Prostate gland (tissue), 2 donors: ENCODE data around the gene CD48. TPM values are rescaled to one million over a fixed set of nuclear protein-coding genes. Genes with fewer than 3 reads are reported as not detected.

ENCODE experiments used
- DNase-seq: peaks from one replicate; pipeline ENCODE4 v3.0.0-alpha.2; 2019; ENCODE audit warnings: low spot score
- H3K27ac ChIP-seq, 2 donors: fragments of 200-600 bp; sonication (generic); 2 replicates each; pipeline ENCODE4 v1.5.1; 2017 to 2019
- H3K27me3 ChIP-seq: fragments of 200-600 bp; sonication (generic); replicated peaks from 2 replicates; pipeline ENCODE4 v1.5.1; 2019; ENCODE audit not compliant: insufficient read depth
- H3K36me3 ChIP-seq, 2 donors: fragments of 200-600 bp; sonication (generic); 1 replicate in 1 of 2; 2 replicates in 1 of 2; pipeline versions ENCODE4 v1.5.1 to v1.8.1; 2017 to 2019
- H3K4me1 ChIP-seq: fragments of 200-600 bp; sonication (generic); replicated peaks from 2 replicates; pipeline ENCODE4 v1.5.1; 2019
- H3K4me3 ChIP-seq, 2 donors: fragments of 200-600 bp; sonication (generic); 2 replicates each; pipeline ENCODE4 v1.5.1; 2017 to 2019
- H3K9me3 ChIP-seq: fragments of 200-600 bp; sonication (generic); 2 replicates; pipeline ENCODE4 v1.5.1; 2017
- POLR2A ChIP-seq: fragments of 450-650 bp; IDR thresholded peaks from one replicate; pipeline ENCODE4 v1.6.1; 2016; ENCODE audit warnings: antibody characterized with exemption, mild to moderate bottlenecking
- POLR2AphosphoS5 ChIP-seq: sonication (generic); formaldehyde crosslinking; IDR thresholded peaks from one replicate; pipeline ENCODE4 v1.6.1; 2017; ENCODE audit warnings: antibody characterized with exemption
- WGBS: methylation state at CpG from one replicate; pipeline ENCODE4 v1.1.5; 2018; 5-methylcytosine and 5-hydroxymethylcytosine counted together
- intact Hi-C: fragments of 100-400 bp; cut with DNase I; formaldehyde crosslinking; loops from one replicate; pipeline ENCODE4 v1.14.2; 2022
- total RNA-seq, 2 donors: library from RNA; depleted of rRNA; stranded (reverse); fragments of >200 nt; gene quantifications; one replicate each; pipeline ENCODE4 v1.1.0, GENCODE V29; 2016
- TF ChIP-seq, protein P1 (sequence below), 4 experiments: fragments of 200-600 bp in 2 of 4; fragments of 450-650 bp in 2 of 4; sonication (generic) in 2 of 4; IDR thresholded peaks; 1 replicate in 3 of 4; 2 replicates in 1 of 4; pipeline ENCODE4 v1.5.1; 2016 to 2019; ENCODE audit warnings: antibody characterized with exemption in 4 of 4, mild to moderate bottlenecking in 2 of 4, moderate library complexity in 2 of 4

Gene CD48
- total RNA-seq, 2 donors from 2014 or later, result 3.0 to 4.7 TPM

DNA sequence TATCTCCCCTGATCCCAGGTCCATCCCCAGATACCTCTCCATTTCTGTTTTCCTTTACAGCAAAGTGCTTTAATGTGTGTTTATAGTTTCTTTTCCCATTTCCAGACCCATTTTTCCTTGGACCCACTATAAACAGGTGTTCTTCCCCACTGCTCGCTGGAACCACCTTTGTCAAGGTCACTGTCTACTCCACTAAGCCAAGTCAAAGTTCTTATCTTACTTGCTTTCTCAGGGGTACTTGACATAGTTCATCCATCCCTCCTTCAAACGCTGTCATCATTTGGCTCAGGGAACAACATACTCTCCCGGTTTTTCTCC, 73.1 kb downstream of the CD48 start:
- H3K27ac ChIP-seq, result no peak overlapping the region
- H3K36me3 ChIP-seq, result no peaks in the 10 kb centered on the region
- no peak for TF ChIP-seq POLR2AphosphoS5
- TF ChIP-seq, protein P1, sequence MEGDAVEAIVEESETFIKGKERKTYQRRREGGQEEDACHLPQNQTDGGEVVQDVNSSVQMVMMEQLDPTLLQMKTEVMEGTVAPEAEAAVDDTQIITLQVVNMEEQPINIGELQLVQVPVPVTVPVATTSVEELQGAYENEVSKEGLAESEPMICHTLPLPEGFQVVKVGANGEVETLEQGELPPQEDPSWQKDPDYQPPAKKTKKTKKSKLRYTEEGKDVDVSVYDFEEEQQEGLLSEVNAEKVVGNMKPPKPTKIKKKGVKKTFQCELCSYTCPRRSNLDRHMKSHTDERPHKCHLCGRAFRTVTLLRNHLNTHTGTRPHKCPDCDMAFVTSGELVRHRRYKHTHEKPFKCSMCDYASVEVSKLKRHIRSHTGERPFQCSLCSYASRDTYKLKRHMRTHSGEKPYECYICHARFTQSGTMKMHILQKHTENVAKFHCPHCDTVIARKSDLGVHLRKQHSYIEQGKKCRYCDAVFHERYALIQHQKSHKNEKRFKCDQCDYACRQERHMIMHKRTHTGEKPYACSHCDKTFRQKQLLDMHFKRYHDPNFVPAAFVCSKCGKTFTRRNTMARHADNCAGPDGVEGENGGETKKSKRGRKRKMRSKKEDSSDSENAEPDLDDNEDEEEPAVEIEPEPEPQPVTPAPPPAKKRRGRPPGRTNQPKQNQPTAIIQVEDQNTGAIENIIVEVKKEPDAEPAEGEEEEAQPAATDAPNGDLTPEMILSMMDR (IDR thresholded peaks at IDR 0.05), result no peak
- no peak for TF ChIP-seq POLR2A
- H3K4me1 ChIP-seq, result no peaks in the 10 kb centered on the region
- whole genome bisulfite sequencing, result 60% methylated on average over 3 of the region's 3 CpGs
- intact Hi-C loops, result no loop called here
- H3K9me3 ChIP-seq, result no peaks in the 10 kb centered on the region
- no peak for DNase-seq
- no peaks in the 10 kb centered on the region for H3K27me3 ChIP-seq
- no peak overlapping the region for H3K4me3 ChIP-seq

DNA sequence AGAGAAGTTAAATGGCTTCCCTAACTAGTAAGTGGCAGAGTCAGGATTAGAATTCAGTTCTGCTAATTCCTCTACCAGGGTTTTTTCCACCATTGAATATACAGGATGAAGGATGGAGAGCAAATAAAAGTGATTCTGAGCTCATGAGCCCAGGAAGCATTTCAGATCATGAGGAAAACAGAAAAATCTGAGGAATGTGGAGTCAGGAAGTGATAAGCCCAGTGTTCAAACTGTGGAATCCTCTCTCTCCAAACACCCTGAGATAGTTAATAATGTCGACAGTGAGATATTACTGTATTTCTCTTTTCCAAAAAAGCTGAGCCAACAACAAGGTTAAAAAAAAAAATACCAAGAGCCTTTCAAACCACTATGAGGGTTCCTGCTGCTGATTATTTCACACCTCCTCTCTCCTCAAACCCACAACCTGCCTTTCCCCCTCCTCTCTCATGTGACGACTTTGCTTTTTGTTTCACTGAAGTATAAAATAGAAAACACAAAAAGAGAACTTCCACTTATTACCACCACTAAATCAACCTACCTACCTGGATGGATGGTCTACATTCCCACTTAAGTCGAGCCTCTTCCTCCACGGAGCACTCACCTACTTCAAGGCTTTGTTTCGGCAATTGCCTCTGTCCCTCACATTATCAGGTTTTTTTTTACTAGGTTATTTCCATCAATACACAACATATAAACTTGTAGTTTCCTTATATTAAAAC, 73.6 kb downstream of the CD48 start:
- WGBS, result 65% methylated on average over 5 of the region's 5 CpGs
- H3K4me3 ChIP-seq, result no peak overlapping the region
- H3K27me3 ChIP-seq, result no peaks in the 10 kb centered on the region
- intact Hi-C loops, result no loop called here
- TF ChIP-seq, protein P1 (IDR thresholded peaks at IDR 0.05), result no peak
- no peak for TF ChIP-seq POLR2A
- TF ChIP-seq POLR2AphosphoS5, result no peak
- DNase-seq, result no peak
- H3K36me3 ChIP-seq, result no peaks in the 10 kb centered on the region
- no peak overlapping the region for H3K27ac ChIP-seq
- no peaks in the 10 kb centered on the region for H3K4me1 ChIP-seq
- no peaks in the 10 kb centered on the region for H3K9me3 ChIP-seq

DNA sequence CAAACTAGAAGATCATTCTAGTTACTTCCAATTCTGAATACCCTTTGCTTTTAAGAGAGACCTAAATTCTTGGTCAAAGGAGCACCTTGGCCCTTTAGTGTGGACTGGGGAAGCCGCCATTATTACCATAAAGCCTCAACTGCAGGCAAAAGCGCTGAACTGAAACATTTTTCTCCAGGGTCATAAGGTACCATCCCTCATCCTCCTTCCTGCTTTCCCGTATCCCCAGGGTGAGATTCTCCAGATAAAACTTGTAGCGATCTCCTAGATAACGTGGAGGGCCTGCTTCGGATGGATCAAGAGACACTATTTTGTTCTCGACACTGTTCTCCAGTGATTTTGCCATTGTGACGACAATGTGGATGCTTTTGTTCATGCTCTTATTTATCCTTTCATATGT, 74.6 kb downstream of the CD48 start:
- Histone ChIP-seq H3K4me3 (no peak overlapping the region), H3K9me3 (no peaks in the 10 kb centered on the region), H3K27me3 (no peaks in the 10 kb centered on the region), H3K4me1 (no peaks in the 10 kb centered on the region), H3K27ac (no peak overlapping the region), H3K36me3 (no peaks in the 10 kb centered on the region)
- intact Hi-C loops, result no loop called here
- 91% methylated on average over 8 of the region's 8 CpGs for WGBS
- DNase-seq, result no peak
- TF ChIP-seq POLR2A (no peak), POLR2AphosphoS5 (no peak)
- TF ChIP-seq, protein P1 (IDR thresholded peaks at IDR 0.05), result no peak

DNA sequence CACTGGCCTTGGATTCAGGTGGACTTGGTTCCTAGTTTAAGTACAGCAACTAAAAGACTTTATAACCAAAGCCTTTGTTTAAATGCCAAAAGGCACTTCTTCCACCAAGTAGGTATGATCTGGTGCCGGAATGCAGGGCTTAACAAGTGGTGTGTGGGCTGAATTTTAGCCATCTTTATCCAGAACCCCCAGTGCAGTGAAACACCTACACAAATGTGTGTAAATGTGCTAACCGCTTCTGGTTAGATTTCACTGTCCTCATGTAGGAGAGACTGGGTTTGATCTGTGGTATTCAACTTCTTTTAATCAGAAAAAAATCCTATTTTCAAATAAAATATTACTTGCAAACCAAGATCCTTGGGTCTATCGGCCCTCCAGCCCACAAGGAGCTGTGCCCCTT, 75.1 kb downstream of the CD48 start:
- 85% methylated on average over 3 of the region's 3 CpGs for WGBS
- Histone ChIP-seq H3K27me3 (no peaks in the 10 kb centered on the region), H3K9me3 (no peaks in the 10 kb centered on the region), H3K4me1 (no peaks in the 10 kb centered on the region), H3K36me3 (no peaks in the 10 kb centered on the region), H3K4me3 (no peak overlapping the region), H3K27ac (no peak overlapping the region)
- DNase-seq, result no peak
- TF ChIP-seq, protein P1 (IDR thresholded peaks at IDR 0.05), result no peak
- TF ChIP-seq POLR2AphosphoS5 (no peak), POLR2A (no peak)
- intact Hi-C loops, result no loop called here

DNA sequence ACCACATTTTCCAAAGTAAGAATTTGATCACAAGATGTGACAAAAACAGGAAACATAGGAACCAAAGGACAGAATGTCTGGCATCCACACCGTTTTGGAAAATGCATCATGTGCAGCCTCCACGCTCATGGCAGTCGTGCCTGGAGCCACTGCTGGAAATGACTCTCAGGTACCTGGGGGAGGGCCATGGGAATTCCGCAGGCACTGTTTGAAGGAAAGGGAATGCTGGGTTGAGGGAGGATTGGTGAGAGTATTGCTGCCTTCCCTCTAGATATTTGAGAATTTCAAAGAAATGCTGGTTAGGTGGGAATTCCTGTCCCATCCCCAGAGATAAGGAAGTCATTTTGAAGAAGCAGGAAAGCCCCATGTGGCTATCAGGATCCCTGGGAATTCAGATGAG, 75.5 kb downstream of the CD48 start:
- DNase-seq, result no peak
- H3K4me1 ChIP-seq, result no peaks in the 10 kb centered on the region
- H3K27me3 ChIP-seq, result no peaks in the 10 kb centered on the region
- TF ChIP-seq, protein P1 (IDR thresholded peaks at IDR 0.05), result no peak
- TF ChIP-seq POLR2AphosphoS5, result no peak
- TF ChIP-seq POLR2A, result no peak
- intact Hi-C loops, result no loop called here
- H3K27ac ChIP-seq, result no peak overlapping the region
- no peak overlapping the region for H3K4me3 ChIP-seq
- WGBS, result 91% methylated on average over 4 of the region's 4 CpGs
- no peaks in the 10 kb centered on the region for H3K36me3 ChIP-seq
- H3K9me3 ChIP-seq, result no peaks in the 10 kb centered on the region
